ENCODE measurements around the gene COX5A. TPM values are rescaled to one million over a fixed set of nuclear protein-coding genes. Genes with fewer than 3 reads are reported as not detected.

The COX5A gene
- total and polyA plus RNA-seq, 2 donors (not counting 1 experiment from before 2014, with no cell fraction given): 41.9 to 183 TPM

DNA sequence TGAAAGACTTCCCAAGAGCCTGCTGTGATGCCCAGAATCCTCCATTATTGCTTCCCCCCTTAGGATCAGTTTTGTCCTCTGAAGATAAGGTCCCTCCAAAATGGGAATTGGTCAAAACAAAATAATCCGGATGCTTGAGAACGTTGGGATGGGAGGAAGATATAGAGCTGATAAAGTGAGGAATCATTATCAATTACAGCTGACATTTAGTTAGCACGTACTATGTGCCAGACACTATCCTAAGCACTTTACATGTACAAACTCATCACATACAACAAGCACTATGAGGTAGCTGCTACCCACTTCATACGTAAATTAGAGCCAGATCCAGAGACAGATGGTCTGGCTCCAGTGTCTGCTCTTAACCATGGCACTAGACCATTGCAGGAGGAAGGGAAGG lies 25.3 kb upstream of the COX5A start:
- Histone ChIP-seq H3K4me3 (replicated peaks in 1 of 4; ENCODE audit: control extremely low read depth in 1 of 4, insufficient read depth in 1 of 4, low read depth in 3 of 4, low read length in 4 of 4) (no peak overlapping the region), H3K4me2 (ENCODE audit: extremely low read depth, insufficient read depth, low read length) (no peak overlapping the region), H3K27ac (ENCODE audit: insufficient read depth, low read length) (no peak overlapping the region), H3K9ac (ENCODE audit: insufficient read depth, low read length) (no peak overlapping the region), H4K20me1 (ENCODE audit: control insufficient read depth, extremely low read depth, insufficient read depth, low read length) (no peaks in the 10 kb centered on the region), H3K4me1 (ENCODE audit: control insufficient read depth, extremely low read depth, insufficient read depth, low read length) (no peaks in the 10 kb centered on the region), H3K9me3 (ENCODE audit: control insufficient read depth, insufficient read depth, low read depth, low read length) (no peaks in the 10 kb centered on the region), H2AFZ (ENCODE audit: low read length) (no peak overlapping the region), H3K79me2 (ENCODE audit: control insufficient read depth, insufficient read depth, low read length) (no peaks in the 10 kb centered on the region), H3K27me3 (ENCODE audit: control insufficient read depth, insufficient read depth, low read length) (peaks cover 11% of the 10 kb centered on the region), H3K36me3 (ENCODE audit: control insufficient read depth, insufficient read depth, low read length) (no peaks in the 10 kb centered on the region)
- no peak for DNase-seq (ENCODE audit: low read depth in 2 of 2)
- TF ChIP-seq, protein P1, sequence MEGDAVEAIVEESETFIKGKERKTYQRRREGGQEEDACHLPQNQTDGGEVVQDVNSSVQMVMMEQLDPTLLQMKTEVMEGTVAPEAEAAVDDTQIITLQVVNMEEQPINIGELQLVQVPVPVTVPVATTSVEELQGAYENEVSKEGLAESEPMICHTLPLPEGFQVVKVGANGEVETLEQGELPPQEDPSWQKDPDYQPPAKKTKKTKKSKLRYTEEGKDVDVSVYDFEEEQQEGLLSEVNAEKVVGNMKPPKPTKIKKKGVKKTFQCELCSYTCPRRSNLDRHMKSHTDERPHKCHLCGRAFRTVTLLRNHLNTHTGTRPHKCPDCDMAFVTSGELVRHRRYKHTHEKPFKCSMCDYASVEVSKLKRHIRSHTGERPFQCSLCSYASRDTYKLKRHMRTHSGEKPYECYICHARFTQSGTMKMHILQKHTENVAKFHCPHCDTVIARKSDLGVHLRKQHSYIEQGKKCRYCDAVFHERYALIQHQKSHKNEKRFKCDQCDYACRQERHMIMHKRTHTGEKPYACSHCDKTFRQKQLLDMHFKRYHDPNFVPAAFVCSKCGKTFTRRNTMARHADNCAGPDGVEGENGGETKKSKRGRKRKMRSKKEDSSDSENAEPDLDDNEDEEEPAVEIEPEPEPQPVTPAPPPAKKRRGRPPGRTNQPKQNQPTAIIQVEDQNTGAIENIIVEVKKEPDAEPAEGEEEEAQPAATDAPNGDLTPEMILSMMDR (conservative IDR thresholded peaks at IDR 0.05 in 1 of 2, IDR thresholded peaks at IDR 0.05 in 1 of 2; ENCODE audit: low read depth in 1 of 2, low read length in 2 of 2): no peak
- no peak for TF ChIP-seq EZH2 (IDR thresholded peaks at IDR 0.05; ENCODE audit: low read length, missing control alignments)

GRCh38 chr15:74962671-74963070 lies 24.8 kb upstream of the COX5A start:
- no peak for DNase-seq (ENCODE audit: low read depth in 2 of 2)
- TF ChIP-seq EZH2 (IDR thresholded peaks at IDR 0.05; ENCODE audit: low read length, missing control alignments): no peak
- TF ChIP-seq, protein P1 (conservative IDR thresholded peaks at IDR 0.05 in 1 of 2, IDR thresholded peaks at IDR 0.05 in 1 of 2; ENCODE audit: low read depth in 1 of 2, low read length in 2 of 2): no peak
- Histone ChIP-seq H3K4me3 (replicated peaks in 1 of 4; ENCODE audit: control extremely low read depth in 1 of 4, insufficient read depth in 1 of 4, low read depth in 3 of 4, low read length in 4 of 4) (no peak overlapping the region), H3K79me2 (ENCODE audit: control insufficient read depth, insufficient read depth, low read length) (no peaks in the 10 kb centered on the region), H3K4me2 (ENCODE audit: extremely low read depth, insufficient read depth, low read length) (no peak overlapping the region), H3K4me1 (ENCODE audit: control insufficient read depth, extremely low read depth, insufficient read depth, low read length) (no peaks in the 10 kb centered on the region), H3K36me3 (ENCODE audit: control insufficient read depth, insufficient read depth, low read length) (no peaks in the 10 kb centered on the region), H3K27me3 (ENCODE audit: control insufficient read depth, insufficient read depth, low read length) (peaks cover 14% of the 10 kb centered on the region), H2AFZ (ENCODE audit: low read length) (no peak overlapping the region), H3K27ac (ENCODE audit: insufficient read depth, low read length) (no peak overlapping the region), H3K9me3 (ENCODE audit: control insufficient read depth, insufficient read depth, low read depth, low read length) (no peaks in the 10 kb centered on the region), H3K9ac (ENCODE audit: insufficient read depth, low read length) (no peak overlapping the region), H4K20me1 (ENCODE audit: control insufficient read depth, extremely low read depth, insufficient read depth, low read length) (no peaks in the 10 kb centered on the region)

DNA sequence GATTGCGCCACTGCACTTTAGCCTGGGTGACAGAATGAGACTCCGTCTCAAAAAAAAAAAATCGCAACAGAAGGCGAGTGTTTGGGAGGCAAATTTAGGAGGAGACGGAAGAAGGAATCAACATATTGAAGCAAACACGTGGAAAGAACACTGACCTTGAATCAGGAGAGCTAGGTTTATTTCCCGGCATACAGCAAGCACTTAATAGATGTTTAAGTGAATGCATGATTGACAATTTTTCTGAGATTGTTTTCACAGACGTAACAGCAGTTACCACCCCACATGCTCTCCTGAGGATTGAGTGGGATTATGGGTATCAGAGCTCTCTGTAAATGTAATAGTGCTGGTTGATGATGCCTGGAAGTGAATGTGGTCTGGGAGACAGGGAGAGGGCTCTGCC lies 24.3 kb upstream of the COX5A start:
- Histone ChIP-seq H3K27ac (ENCODE audit: insufficient read depth, low read length) (no peak overlapping the region), H3K4me3 (replicated peaks in 1 of 4; ENCODE audit: control extremely low read depth in 1 of 4, insufficient read depth in 1 of 4, low read depth in 3 of 4, low read length in 4 of 4) (no peak overlapping the region), H3K4me1 (ENCODE audit: control insufficient read depth, extremely low read depth, insufficient read depth, low read length) (no peaks in the 10 kb centered on the region), H3K27me3 (ENCODE audit: control insufficient read depth, insufficient read depth, low read length) (peaks cover 14% of the 10 kb centered on the region), H3K9me3 (ENCODE audit: control insufficient read depth, insufficient read depth, low read depth, low read length) (no peaks in the 10 kb centered on the region), H2AFZ (ENCODE audit: low read length) (no peak overlapping the region), H3K9ac (ENCODE audit: insufficient read depth, low read length) (no peak overlapping the region), H3K79me2 (ENCODE audit: control insufficient read depth, insufficient read depth, low read length) (no peaks in the 10 kb centered on the region), H3K36me3 (ENCODE audit: control insufficient read depth, insufficient read depth, low read length) (no peaks in the 10 kb centered on the region), H3K4me2 (ENCODE audit: extremely low read depth, insufficient read depth, low read length) (no peak overlapping the region), H4K20me1 (ENCODE audit: control insufficient read depth, extremely low read depth, insufficient read depth, low read length) (no peaks in the 10 kb centered on the region)
- TF ChIP-seq, protein P1 (conservative IDR thresholded peaks at IDR 0.05 in 1 of 2, IDR thresholded peaks at IDR 0.05 in 1 of 2; ENCODE audit: low read depth in 1 of 2, low read length in 2 of 2): no peak
- no peak for TF ChIP-seq EZH2 (IDR thresholded peaks at IDR 0.05; ENCODE audit: low read length, missing control alignments)
- DNase-seq (ENCODE audit: low read depth in 2 of 2): no peak

Measured in fibroblast of lung (primary cell).